ENCODE measurements around the gene RFX2.

Gene RFX2

GRCh38 chr19:6062961-6063575 lies 47.2 kb downstream of the RFX2 start:
- Histone ChIP-seq H3K9me3 (ENCODE audit: insufficient read depth, low read length) (no peaks in the 10 kb centered on the region), H3K4me1 (ENCODE audit: insufficient read depth, insufficient read length) (peaks cover 21% of the 10 kb centered on the region), H3K9ac (ENCODE audit: insufficient read length, low read depth) (no peak overlapping the region), H3K36me3 (ENCODE audit: insufficient read depth, insufficient read length, low read length) (no peaks in the 10 kb centered on the region), H3K4me3 (ENCODE audit: insufficient read length, low read depth) (no peak overlapping the region), H3K27me3 (ENCODE audit: insufficient read depth, insufficient read length) (peaks cover 23% of the 10 kb centered on the region)
- DNase-seq (ENCODE audit: low read depth, low spot score): no peak
- no peak for TF ChIP-seq SUZ12 (IDR thresholded peaks at IDR 0.05; ENCODE audit: extremely low read depth, insufficient read depth, insufficient read length)
- TF ChIP-seq ZNF274 (IDR thresholded peaks at IDR 0.05; ENCODE audit: low read depth, low read length): no peak
- TF ChIP-seq YY1 (IDR thresholded peaks at IDR 0.05; ENCODE audit: insufficient read depth, insufficient read length): no peak

GRCh38 chr19:6062274-6062673 lies 48.0 kb downstream of the RFX2 start:
- Histone ChIP-seq H3K4me1 (ENCODE audit: insufficient read depth, insufficient read length) (peaks cover 28% of the 10 kb centered on the region), H3K27me3 (ENCODE audit: insufficient read depth, insufficient read length) (peaks cover 15% of the 10 kb centered on the region), H3K36me3 (ENCODE audit: insufficient read depth, insufficient read length, low read length) (no peaks in the 10 kb centered on the region), H3K9ac (ENCODE audit: insufficient read length, low read depth) (no peak overlapping the region), H3K4me3 (ENCODE audit: insufficient read length, low read depth) (no peak overlapping the region), H3K9me3 (ENCODE audit: insufficient read depth, low read length) (no peaks in the 10 kb centered on the region)
- no peak for TF ChIP-seq SUZ12 (IDR thresholded peaks at IDR 0.05; ENCODE audit: extremely low read depth, insufficient read depth, insufficient read length)
- no peak for DNase-seq (ENCODE audit: low read depth, low spot score)

- H3K4me3 ChIP-seq (ENCODE audit: insufficient read length, low read depth): no peak overlapping the region
- peaks cover 10% of the 10 kb centered on the region for H3K27me3 ChIP-seq (ENCODE audit: insufficient read depth, insufficient read length)
- no peak overlapping the region for H3K9ac ChIP-seq (ENCODE audit: insufficient read length, low read depth)
- TF ChIP-seq SUZ12 (IDR thresholded peaks at IDR 0.05; ENCODE audit: extremely low read depth, insufficient read depth, insufficient read length) (no peak), YY1 (IDR thresholded peaks at IDR 0.05; ENCODE audit: insufficient read depth, insufficient read length) (no peak), ZNF274 (IDR thresholded peaks at IDR 0.05; ENCODE audit: low read depth, low read length) (no peak)
- H3K9me3 ChIP-seq (ENCODE audit: insufficient read depth, low read length): no peaks in the 10 kb centered on the region
- H3K4me1 ChIP-seq (ENCODE audit: insufficient read depth, insufficient read length): peaks cover 28% of the 10 kb centered on the region
- DNase-seq (ENCODE audit: low read depth, low spot score): no peak
- no peaks in the 10 kb centered on the region for H3K36me3 ChIP-seq (ENCODE audit: insufficient read depth, insufficient read length, low read length)
Observed at GRCh38 chr19:6061376-6062130, 48.7 kb downstream of the RFX2 start.

- H3K9me3 ChIP-seq (ENCODE audit: insufficient read depth, low read length): no peaks in the 10 kb centered on the region
- H3K4me3 ChIP-seq (ENCODE audit: insufficient read length, low read depth): no peak overlapping the region
- DNase-seq (ENCODE audit: low read depth, low spot score): no peak
- no peaks in the 10 kb centered on the region for H3K36me3 ChIP-seq (ENCODE audit: insufficient read depth, insufficient read length, low read length)
- H3K4me1 ChIP-seq (ENCODE audit: insufficient read depth, insufficient read length): peaks cover 33% of the 10 kb centered on the region
- peaks cover 3% of the 10 kb centered on the region for H3K27me3 ChIP-seq (ENCODE audit: insufficient read depth, insufficient read length)
- no peak for TF ChIP-seq ZNF274 (IDR thresholded peaks at IDR 0.05; ENCODE audit: low read depth, low read length)
- TF ChIP-seq YY1 (IDR thresholded peaks at IDR 0.05; ENCODE audit: insufficient read depth, insufficient read length): no peak
- no peak for TF ChIP-seq SUZ12 (IDR thresholded peaks at IDR 0.05; ENCODE audit: extremely low read depth, insufficient read depth, insufficient read length)
- no peak overlapping the region for H3K9ac ChIP-seq (ENCODE audit: insufficient read length, low read depth)
Observed at GRCh38 chr19:6060600-6061375, 49.5 kb downstream of the RFX2 start.

GRCh38 chr19:6059988-6060599 lies 50.2 kb downstream of the RFX2 start:
- no peak for DNase-seq (ENCODE audit: low read depth, low spot score)
- no peak for TF ChIP-seq ZNF274 (IDR thresholded peaks at IDR 0.05; ENCODE audit: low read depth, low read length)
- no peak for TF ChIP-seq YY1 (IDR thresholded peaks at IDR 0.05; ENCODE audit: insufficient read depth, insufficient read length)
- no peak for TF ChIP-seq SUZ12 (IDR thresholded peaks at IDR 0.05; ENCODE audit: extremely low read depth, insufficient read depth, insufficient read length)
- H3K27me3 ChIP-seq (ENCODE audit: insufficient read depth, insufficient read length): peaks cover 3% of the 10 kb centered on the region
- H3K9ac ChIP-seq (ENCODE audit: insufficient read length, low read depth): no peak overlapping the region
- H3K4me1 ChIP-seq (ENCODE audit: insufficient read depth, insufficient read length): peaks cover 33% of the 10 kb centered on the region
- H3K36me3 ChIP-seq (ENCODE audit: insufficient read depth, insufficient read length, low read length): no peaks in the 10 kb centered on the region
- peaks cover under 1% of the 10 kb centered on the region; the same call in 1 of the 2 replicates for H3K9me3 ChIP-seq (ENCODE audit: insufficient read depth, low read length)
- H3K4me3 ChIP-seq (ENCODE audit: insufficient read length, low read depth): no peak overlapping the region

- no peak overlapping the region for H3K9ac ChIP-seq (ENCODE audit: insufficient read length, low read depth)
- H3K4me1 ChIP-seq (ENCODE audit: insufficient read depth, insufficient read length): peaks cover 33% of the 10 kb centered on the region
- H3K4me3 ChIP-seq (ENCODE audit: insufficient read length, low read depth): no peak overlapping the region
- no peak for DNase-seq (ENCODE audit: low read depth, low spot score)
- peaks cover 7% of the 10 kb centered on the region; the same call in 1 of the 2 replicates for H3K9me3 ChIP-seq (ENCODE audit: insufficient read depth, low read length)
- H3K36me3 ChIP-seq (ENCODE audit: insufficient read depth, insufficient read length, low read length): no peaks in the 10 kb centered on the region
- peaks cover 3% of the 10 kb centered on the region for H3K27me3 ChIP-seq (ENCODE audit: insufficient read depth, insufficient read length)
- TF ChIP-seq ZNF274 (IDR thresholded peaks at IDR 0.05; ENCODE audit: low read depth, low read length) (no peak), YY1 (IDR thresholded peaks at IDR 0.05; ENCODE audit: insufficient read depth, insufficient read length) (no peak), SUZ12 (IDR thresholded peaks at IDR 0.05; ENCODE audit: extremely low read depth, insufficient read depth, insufficient read length) (no peak)
Observed at GRCh38 chr19:6059396-6059947, 50.8 kb downstream of the RFX2 start.

Measured in NT2/D1 (cell line).